Measurements from ENCODE around the gene HLA-B. TPM values are rescaled to one million over a fixed set of nuclear protein-coding genes. Genes with fewer than 3 reads are reported as not detected.
"Not testable (repeated sequence)": the region's sequence is repeated elsewhere in the genome, so short reads cannot be mapped to it uniquely, and the experiment has no call there.

HLA-B gene
- total RNA-seq, 1 experiment from 2014 or later: 6,541 TPM

GRCh38 chr6:31385041-31385440, 28.1 kb upstream of the HLA-B start:
- no peak for DNase-seq (ENCODE audit: low read depth)

GRCh38 chr6:31383149-31383548, 26.2 kb upstream of the HLA-B start:
- peak; percentile 74 for DNase-seq (ENCODE audit: low read depth)

- DNase-seq (ENCODE audit: low read depth): no peak
Observed at GRCh38 chr6:31381666-31382065, 24.7 kb upstream of the HLA-B start.

GRCh38 chr6:31379850-31380249, 22.9 kb upstream of the HLA-B start:
- DNase-seq (ENCODE audit: low read depth): peak; percentile 42

GRCh38 chr6:31378721-31379103, 21.7 kb upstream of the HLA-B start:
- no peak for DNase-seq (ENCODE audit: low read depth)

GRCh38 chr6:31378062-31378720, 21.2 kb upstream of the HLA-B start:
- DNase-seq (ENCODE audit: low read depth): no peak

- no peak for DNase-seq (ENCODE audit: low read depth)
Observed at GRCh38 chr6:31377029-31377428, 20.1 kb upstream of the HLA-B start.

- no peak for DNase-seq (ENCODE audit: low read depth)
Observed at GRCh38 chr6:31375699-31376098, 18.7 kb upstream of the HLA-B start.

GRCh38 chr6:31374118-31374517, 17.1 kb upstream of the HLA-B start:
- DNase-seq (ENCODE audit: low read depth): not testable (repeated sequence)

- DNase-seq (ENCODE audit: low read depth): peak; percentile 33
Observed at GRCh38 chr6:31368461-31368860, 11.5 kb upstream of the HLA-B start.

- peak; percentile 93 for DNase-seq (ENCODE audit: low read depth)
Observed at GRCh38 chr6:31366693-31367470, 9.9 kb upstream of the HLA-B start.

- no peak for DNase-seq (ENCODE audit: low read depth)
Observed at GRCh38 chr6:31365864-31366263, 8.9 kb upstream of the HLA-B start.

- no peak for DNase-seq (ENCODE audit: low read depth)
Observed at GRCh38 chr6:31363811-31364210, 6.8 kb upstream of the HLA-B start.

GRCh38 chr6:31362751-31363150, 5.8 kb upstream of the HLA-B start:
- DNase-seq (ENCODE audit: low read depth): no peak

- no peak for DNase-seq (ENCODE audit: low read depth)
Observed at GRCh38 chr6:31359581-31359980, 2.6 kb upstream of the HLA-B start.

- no peak for DNase-seq (ENCODE audit: low read depth)
Observed at GRCh38 chr6:31358302-31358701, 1.3 kb upstream of the HLA-B start.

- DNase-seq (ENCODE audit: low read depth): no peak
Observed at GRCh38 chr6:31357886-31358285, 907 bp upstream of the HLA-B start.

- peak; percentile 29 for DNase-seq (ENCODE audit: low read depth)
Observed at GRCh38 chr6:31356216-31356945, 598 bp downstream of the HLA-B start.

GRCh38 chr6:31355583-31355948, 1.4 kb downstream of the HLA-B start:
- no peak for DNase-seq (ENCODE audit: low read depth)

GRCh38 chr6:31354864-31355582, 2.0 kb downstream of the HLA-B start:
- no peak for DNase-seq (ENCODE audit: low read depth)

- peak; percentile 27 for DNase-seq (ENCODE audit: low read depth)
Observed at GRCh38 chr6:31354158-31354863, 2.7 kb downstream of the HLA-B start.
